ENCODE measurements around the gene NID2.

Gene NID2

DNA sequence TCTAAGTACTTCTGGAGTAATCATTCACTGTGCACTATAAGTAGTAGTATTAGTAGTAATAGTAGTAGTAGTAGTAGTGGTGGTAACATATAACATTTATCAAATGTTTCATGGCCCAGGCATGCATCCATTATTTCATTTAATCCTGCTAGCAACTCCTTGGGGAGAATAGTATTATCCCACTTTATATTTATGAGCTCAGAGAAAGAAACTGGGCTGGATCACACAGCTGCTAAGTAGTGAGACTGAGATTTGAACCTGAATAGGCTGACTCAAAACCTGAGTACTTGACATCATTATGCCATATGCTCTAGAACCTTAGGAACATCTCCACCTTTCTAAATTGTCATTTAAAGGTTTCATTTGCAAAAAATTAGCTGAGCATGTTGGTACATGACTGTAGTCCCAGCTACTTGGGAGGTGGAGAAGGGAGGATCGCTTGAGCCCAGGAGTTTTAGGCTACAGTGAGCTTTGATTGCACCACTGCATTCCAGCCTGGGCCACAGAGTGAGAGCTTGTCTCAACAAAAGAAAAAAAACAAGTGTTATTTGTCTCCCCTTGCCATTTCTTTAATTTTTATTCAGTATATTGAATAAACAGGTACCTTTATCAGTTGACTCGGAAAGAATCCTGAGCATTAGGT, 11.4 kb upstream of the NID2 start:
- in situ Hi-C loops (cut with MboI; ENCODE audit: low sequenced_read_pairs) = no loop called here

DNA sequence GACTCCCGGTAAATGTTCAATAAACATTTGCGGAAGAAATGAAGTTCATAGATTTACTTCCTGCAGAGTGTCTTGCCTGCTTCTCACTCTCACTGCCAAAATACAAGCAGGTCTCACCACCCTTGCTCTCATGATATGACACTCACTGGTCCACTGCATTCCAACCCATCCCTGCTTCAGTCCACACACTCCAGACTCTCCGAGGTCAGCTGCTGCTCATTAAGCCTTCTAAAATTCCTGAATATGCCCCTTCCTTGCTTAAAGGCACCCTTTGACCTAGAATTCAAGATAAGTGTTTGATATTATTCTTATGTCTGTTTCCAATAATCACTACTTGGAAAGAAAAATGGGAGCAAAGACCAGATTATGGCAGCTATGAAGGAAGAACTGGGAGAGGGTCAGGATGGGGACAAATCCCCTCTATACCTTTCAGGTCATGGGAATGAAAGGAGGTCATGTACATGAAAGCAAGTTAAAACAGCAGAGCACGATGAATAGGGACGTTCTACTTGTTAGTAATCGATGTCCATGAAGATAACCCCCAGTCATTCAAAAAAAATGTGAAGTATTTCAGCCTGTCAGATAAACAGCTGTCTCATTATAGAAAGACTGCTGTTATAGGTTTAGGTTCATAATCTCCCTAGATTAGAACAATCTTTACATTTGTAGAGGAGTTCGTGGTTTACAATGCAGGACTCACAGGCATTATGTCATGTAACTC, 10.5 kb upstream of the NID2 start:
- in situ Hi-C loops (cut with MboI; ENCODE audit: low sequenced_read_pairs) = no loop called here

DNA sequence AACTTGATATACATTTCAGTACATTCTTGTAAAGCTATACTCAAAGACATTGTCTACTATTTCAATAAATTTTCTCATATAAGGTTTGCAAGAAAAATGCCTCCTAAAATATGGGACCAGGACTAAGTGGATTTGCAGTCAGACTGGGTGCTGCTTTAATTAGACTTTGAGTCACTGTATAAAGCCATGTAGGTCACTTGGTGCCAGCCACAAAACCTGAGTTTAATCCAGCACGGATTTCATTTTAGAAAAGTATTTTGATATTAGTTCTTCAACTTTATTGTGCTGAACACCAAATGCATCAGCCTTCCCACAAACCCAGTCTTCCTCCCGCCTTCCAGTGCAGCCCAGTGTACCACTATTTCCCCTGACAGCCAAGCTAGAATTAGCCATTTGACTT, 9.9 kb upstream of the NID2 start:
- in situ Hi-C loops (cut with MboI; ENCODE audit: low sequenced_read_pairs) = no loop called here

DNA sequence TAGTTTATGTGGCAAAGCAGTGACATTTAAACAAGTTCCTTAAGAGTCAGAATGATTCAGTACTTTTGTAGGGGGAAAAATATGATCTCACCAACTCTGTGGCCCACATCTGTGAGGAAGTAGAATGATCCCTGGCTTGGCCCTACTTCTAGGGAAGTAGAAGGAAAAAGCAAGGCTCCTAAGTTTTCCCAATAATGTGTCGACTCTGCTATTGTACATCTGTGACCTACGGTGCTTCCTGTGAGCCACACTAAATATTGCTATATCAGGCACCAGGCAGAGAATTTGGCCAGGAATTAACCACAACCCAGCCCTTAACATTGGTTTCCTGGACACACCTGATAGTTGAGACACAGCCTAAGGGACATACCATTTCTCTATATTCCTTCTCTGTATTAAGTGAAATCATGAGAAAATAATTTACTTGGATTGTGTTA, 9.3 kb upstream of the NID2 start:
- in situ Hi-C loops (cut with MboI; ENCODE audit: low sequenced_read_pairs) = no loop called here

DNA sequence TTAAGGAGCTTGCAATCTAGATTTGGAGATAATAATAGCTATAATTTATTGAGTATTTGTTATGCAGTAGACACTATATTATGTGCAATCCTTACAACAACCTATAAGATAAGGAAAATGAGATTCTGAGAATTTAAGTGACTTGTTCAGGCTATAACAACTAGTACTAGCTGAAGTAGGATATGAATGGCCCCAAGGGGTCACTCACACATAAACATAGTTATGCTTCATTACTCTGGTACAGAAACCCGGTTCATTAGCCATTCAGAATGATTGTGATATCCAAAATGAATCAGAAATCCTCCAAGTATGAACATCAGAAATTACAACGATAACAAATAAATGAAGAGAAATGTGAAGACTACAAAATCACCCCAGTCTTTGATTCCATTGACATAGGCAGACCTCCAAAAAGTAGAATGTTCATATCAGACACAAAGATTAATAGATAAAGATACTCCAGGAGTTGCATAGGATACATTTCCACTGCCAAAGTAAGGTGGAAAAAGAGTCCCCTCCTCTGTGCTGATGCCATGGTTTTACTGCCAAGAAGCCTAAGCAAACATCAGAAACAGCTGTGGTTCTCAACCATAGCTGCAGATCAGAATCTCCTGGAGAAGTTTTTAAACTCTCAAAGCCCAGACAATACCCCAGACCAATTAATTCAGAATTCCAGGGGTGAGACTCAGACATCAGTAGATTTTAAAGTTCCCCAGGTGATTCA, 8.6 kb upstream of the NID2 start:
- in situ Hi-C loops (cut with MboI; ENCODE audit: low sequenced_read_pairs) = no loop called here

DNA sequence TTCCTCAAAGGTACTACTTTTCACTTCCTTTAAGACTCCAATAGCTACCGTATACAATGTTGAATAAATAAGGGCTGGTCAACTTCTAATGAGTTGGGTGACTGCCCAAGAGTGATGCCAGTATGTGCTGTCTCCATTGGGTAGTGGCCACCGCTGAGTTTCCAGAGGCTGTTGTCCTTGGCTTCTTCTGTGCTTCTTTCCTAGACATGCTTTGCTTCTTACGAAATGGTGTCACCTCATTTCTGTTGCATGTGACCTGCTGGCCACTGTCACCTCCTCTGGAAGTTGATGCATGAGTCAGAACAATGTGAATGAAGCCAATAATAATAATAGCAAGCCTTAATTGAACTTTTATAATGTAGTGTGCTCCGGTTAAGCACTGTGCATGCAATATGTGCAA, 7.5 kb upstream of the NID2 start:
- in situ Hi-C loops (cut with MboI; ENCODE audit: low sequenced_read_pairs) = no loop called here

DNA sequence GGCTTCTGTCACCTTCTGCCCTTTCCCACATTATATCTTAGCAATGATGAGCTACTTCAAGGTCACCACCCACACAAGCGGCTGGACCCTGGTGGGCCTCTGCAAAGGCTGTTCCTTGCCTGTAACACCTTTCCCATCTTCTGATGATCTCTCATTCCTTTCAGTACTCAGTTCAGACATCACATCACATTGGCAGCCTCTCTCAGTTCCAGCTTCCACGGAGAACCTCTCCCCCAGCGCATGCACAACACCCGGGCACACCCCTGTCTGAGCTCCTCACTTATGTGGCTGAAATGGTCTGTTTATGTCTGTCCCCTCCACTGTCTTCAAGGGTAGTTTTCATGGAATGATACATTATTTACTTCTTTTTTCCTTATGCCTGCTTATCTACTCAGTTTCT, 6.5 kb upstream of the NID2 start:
- in situ Hi-C loops (cut with MboI; ENCODE audit: low sequenced_read_pairs) = no loop called here

DNA sequence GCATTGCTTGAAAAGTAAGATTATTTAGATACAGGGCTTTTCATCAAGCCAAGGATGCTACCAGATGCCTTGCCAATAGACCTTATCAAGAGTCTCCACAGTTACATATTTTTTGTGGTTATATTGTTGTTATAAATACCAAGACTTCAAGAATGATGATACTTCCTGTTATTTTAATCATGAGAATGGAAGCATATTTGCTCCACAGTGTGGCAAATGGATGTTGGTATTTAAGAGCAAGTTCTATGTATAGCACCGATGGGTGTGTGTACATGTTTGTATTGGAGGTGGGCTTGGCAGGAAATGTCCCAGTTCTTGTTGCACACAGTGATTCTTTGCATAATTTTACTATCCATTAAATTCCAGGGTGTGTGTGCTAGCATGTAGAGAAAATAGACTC, 4.4 kb upstream of the NID2 start:
- in situ Hi-C loops (cut with MboI; ENCODE audit: low sequenced_read_pairs) = no loop called here

DNA sequence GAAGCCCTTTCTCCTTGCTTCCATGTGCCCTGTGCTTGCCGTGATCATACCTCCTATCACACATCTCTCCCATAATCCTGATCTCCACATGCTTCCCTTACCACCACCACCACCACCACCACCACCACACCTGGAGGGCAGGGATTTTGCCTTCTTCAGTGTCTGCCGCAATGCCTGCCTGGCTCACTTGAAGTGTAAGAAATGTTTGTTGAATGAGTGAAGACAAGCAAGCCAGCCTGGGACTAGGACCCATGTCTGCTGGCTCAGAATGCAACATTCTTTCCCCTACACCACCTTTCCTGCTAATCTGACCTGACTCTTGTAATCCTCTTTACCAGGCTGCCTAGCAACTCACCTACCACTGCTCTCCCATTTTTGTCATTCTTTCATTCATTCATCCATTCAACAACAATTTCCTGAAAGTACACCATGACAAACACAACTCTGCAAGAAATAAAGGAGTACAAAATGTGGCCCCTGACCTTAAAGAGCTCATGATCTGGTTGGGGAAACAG, 3.5 kb upstream of the NID2 start:
- in situ Hi-C loops (cut with MboI; ENCODE audit: low sequenced_read_pairs) = no loop called here

DNA sequence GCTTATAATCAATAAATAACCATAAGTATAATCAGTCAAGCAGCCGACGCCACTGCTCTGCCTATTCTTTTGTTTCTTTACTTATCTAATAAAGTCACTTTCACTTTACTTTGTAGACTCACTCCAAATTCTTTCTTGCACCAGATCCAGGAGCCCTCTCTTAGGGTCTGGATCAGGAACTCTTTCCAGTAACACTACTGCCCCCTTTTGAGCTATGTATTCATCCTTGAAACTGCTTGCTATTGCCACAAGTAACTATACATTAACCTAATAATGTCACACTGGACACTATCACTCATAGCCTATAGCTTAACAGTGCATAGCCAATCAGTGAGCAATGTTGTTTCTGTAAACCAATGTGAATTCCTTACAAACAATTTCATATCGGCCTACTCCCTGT, 2.8 kb upstream of the NID2 start:
- in situ Hi-C loops (cut with MboI; ENCODE audit: low sequenced_read_pairs) = no loop called here

DNA sequence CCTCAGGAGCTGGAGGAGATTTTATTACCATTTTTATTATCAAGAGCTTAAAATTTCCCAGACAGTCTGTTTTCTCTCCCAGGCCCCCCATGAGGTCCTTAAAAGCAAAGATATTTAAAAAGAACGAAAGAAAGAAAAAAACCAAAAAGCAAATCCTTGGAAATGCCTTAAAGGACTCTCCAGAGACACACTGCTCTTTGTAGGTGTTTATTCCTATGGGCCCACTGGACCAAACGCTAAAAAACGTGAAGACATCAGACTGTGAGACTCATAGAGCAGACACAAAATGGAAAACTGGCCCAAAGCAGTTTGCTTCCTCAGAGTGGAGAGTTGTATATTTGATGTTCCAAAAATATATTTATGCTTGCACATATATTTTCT, 1.2 kb upstream of the NID2 start:
- in situ Hi-C loops (cut with MboI; ENCODE audit: low sequenced_read_pairs) = no loop called here

DNA sequence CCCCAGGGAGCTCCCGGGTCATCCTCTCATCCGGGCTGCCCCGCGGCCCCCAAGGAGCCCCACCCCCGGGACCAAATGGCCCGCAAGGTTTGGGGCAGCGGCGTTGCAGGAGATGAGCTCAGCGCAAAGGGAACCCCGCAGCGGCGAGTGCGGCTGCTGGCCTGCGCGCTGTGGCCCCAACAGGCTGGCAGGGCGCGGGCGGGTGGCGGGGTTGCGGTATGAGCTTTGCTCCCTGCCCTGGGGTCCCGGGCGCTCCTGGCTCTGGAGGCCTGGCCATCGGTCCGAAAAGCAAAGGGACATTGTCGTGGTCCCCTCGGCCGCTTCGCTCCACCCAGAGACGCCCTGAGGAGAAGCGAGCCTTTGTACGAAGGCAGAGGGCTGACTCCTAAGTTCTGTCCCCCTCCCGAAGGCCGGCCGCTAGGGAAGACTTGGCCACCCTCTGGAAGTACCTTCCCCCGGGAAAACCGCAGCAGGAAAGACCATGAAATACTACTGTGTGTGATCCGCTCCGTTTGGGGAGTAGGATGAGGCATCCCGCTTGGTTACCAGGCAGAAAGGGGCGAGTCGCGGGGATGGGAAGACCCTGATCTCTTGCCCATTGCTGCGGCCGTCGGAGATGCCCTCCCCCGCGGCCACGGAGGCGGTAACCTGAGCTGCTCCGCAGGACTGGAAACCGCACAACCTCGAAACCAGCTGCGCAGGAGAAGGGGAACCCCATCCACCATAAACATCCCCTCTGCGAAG, 620 bp upstream of the NID2 start:
- in situ Hi-C loops (cut with MboI; ENCODE audit: low sequenced_read_pairs) = no loop called here

DNA sequence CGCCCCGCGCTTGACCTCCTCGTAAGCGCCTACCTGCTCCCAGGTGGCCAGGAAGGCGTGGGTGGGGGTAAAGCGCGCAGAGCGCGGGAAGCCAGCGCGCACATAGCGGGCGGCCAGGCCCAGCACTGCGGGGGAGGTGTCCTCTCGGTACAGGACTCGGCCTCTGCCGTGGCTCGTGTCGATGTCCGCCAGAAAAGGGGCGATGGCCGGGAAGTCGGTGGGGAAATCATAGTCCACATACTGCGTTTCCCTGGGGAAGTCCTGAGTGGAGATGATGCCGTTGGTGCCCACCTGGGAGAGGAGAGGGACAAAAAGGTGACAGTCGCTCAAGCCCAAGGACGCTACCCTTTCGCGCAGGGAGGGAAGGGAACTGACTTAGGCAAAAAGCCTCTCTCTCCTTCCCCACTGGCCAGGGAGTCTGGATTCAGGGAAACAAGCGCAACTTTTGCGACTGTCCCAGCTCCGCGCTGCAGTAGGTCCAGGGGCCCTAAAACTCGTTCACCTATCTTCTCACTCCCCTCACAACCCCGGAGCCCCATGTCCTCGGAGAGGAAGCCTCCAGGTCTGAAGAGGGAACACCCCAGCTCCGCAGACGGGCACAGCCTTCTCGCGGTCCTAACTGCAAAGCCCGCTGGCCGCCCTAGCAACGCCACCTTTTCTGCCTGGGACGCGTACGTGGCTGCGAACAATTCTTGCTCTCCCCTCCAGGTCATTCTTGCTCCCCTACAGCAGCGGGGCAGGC, 815 bp downstream of the NID2 start:
- in situ Hi-C loops (cut with MboI; ENCODE audit: low sequenced_read_pairs) = no loop called here

DNA sequence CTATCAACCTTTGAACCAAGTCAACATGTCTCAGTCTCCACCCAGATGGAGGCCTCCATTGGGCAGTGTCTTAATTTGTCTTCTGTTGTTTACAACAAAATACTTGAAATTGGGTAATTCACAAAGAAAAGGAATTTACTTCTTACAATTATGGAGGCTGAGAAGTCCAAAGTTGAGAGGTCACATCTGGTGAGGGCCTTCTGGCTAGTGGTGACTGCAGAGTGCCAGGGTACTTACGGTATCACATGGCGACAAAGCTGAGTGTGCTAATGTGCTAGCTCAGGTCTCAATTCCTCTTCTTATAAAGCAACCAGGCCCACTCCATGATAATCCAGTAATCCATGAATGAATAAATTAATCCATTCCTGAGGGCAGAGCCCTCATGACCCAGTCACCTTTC, 4.7 kb downstream of the NID2 start:
- in situ Hi-C loops (cut with MboI; ENCODE audit: low sequenced_read_pairs) = no loop called here

DNA sequence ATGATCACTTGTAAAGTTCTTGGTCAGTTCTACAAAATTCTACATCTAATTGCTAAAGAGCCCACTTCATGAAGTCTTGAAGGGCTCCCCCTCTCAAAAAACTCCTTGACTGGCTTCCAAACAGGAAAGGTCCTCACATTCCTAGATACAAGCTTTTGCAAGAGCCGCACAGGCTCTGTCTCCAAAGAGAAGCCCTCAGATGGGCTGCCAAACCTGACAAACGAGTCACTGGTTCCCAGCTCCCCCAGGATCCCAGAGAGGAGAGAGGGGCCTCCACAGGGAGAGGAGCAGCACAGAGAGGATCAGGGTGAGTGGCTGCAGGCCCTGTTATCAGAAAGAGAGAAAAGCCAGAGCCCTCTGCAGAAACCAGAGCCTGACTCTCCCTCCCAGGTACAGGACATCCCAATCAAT, 5.8 kb downstream of the NID2 start:
- in situ Hi-C loops (cut with MboI; ENCODE audit: low sequenced_read_pairs) = no loop called here

DNA sequence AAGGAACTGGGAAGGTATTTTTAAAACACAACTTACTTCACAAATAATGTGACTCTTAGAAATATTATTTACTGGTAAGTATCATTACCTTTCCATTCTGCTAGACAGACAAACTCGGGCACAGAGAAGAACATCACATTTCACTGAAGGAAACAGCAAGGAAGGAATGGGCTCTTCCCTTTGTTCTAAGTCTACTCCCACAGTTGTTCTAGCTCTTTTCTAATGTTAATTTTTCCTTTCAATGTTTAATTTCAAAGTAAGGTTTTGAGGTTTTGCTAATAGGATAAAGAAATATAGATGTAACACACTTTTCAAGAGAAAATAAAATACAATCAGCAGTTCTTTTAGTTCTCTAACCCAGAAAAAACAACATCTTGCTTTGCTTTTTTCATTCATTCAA, 7.0 kb downstream of the NID2 start:
- in situ Hi-C loops (cut with MboI; ENCODE audit: low sequenced_read_pairs) = no loop called here

DNA sequence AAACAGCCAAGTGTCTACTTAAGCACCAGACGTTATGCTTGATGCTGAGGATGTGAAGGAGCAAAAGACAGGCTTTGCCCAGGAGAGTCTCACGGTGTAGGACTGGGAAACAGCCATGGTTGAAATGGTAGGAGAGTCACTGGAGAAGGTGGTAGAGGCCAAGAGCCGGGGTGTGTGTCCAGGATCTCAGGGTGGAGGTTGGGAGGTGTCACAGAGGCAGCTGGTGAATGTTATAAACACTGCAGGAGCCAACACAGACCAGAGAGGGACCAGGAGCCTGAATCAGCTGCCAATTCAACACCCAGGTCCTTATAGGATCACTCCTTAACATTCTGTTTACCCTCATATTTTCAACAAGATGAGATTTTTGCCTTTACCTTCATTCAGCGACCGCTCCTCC, 7.5 kb downstream of the NID2 start:
- in situ Hi-C loops (cut with MboI; ENCODE audit: low sequenced_read_pairs) = no loop called here

DNA sequence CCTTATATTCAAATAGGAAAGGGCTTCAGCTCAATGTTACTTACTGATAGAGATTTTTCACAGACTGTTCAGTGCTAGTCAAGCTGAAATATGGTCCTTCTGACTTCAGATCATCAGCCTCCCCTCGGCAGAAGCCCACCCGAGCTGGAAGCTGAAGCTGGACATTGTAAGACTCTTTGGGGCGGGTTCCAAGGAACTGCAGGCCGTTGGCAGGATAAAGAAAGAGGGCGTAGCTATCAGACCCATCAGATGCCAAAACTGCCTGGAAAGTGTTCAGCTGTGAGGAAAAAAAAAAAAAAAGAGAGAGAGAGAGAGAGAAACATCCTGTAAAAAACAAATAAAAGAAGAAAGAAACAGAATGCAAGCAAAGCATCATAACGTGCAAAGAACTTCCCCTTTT, 8.8 kb downstream of the NID2 start:
- in situ Hi-C loops (cut with MboI; ENCODE audit: low sequenced_read_pairs) = no loop called here

DNA sequence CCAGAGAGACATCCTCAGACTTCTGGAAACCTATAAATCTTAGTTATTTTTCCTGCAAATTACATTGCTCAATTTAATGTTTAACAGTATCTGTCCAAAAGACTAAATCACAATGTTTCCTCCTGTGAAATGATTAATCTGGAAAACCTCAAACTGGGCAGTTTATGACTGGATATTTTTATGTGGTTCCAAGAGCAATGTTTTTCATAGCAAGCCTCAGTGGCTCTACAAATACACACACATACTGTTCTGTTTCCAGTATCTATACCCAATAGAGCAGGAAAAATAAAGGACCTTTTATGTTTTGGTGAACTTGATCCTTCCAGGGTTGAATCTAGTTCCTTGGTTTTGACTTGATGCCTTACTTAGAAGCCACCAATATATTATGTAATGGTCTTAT, 9.2 kb downstream of the NID2 start:
- in situ Hi-C loops (cut with MboI; ENCODE audit: low sequenced_read_pairs) = no loop called here

DNA sequence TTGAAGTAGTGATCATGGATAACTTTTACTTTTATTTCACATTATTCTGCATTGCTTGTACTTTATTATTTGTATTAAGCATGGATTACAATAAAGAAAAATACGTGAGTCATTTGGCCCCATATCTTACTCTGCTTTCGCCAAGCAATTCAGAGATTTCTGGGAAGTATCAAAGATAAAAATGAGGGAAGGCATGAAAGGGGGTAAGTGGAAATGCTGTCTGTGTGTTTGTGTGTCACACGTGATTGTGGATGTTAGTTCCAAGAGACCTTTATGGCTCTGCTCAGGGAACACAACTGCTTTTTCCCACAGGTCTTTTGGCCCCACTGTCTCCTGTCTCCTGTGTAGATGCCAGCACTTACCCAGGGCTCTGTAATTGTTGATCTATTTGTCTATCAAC, 10.5 kb downstream of the NID2 start:
- in situ Hi-C loops (cut with MboI; ENCODE audit: low sequenced_read_pairs) = no loop called here

DNA sequence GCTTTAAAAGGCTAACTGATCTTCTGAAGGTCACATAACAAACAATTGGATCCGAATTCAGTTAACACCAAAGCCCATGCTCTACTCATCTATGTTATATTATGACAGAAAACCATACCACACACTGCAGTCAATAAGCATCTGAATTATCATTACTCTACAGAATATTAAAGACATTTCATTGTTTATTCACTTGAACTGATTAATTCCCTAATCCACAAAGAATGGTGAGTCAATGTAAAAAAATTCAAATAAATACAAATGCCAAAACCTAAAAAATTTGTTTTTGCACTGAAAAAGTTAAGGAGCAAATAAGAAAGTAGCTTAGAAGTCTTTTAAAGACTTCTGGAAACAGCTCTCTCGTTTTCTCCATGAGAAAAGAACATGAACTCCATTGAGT, 13.7 kb downstream of the NID2 start:
- in situ Hi-C loops (cut with MboI; ENCODE audit: low sequenced_read_pairs) = no loop called here

Data from HL-60/S4 treated with phorbol 12-myristate 13-acetate at 8.2 ng/mL for 4 days and 3 days (cell line).